NCI-H2029 treated with DMSO at 0.1 percent for 48 hours (cell line): Measurements from ENCODE around the gene ZNF674.
"Not testable (repeated sequence)": the region's sequence is repeated elsewhere in the genome, so short reads cannot be mapped to it uniquely, and the experiment has no call there.

Experiments
- DNase-seq: peaks from one replicate; lab custom pipeline; 2025; lab: John Stamatoyannopoulos, UW

ZNF674 gene

GRCh38 chrX:46569621-46570020 lies 24.4 kb upstream of the ZNF674 start:
- no peak for DNase-seq

DNA sequence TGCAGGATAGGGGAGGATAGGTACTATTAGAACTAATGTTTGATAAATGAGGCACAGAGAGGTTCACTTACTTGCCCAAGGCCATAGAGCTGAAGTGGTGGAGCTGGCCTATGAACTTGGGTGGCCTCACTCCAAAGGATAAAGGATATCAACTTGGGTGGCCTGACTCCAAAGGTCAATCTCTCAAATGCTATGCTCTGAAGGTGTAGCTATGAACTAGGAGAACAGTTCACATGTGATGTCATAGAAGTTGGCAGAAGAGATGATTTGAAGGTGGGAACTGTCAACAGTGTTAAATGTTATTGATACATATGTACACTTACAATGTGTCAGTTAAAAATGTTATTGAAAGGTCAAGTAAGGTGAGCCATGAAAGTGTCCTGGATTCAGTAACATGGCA lies 22.2 kb upstream of the ZNF674 start:
- no peak for DNase-seq

GRCh38 chrX:46561824-46562657 lies 16.8 kb upstream of the ZNF674 start:
- DNase-seq, result peak; percentile 60

GRCh38 chrX:46559062-46559461 lies 13.8 kb upstream of the ZNF674 start:
- DNase-seq, result no peak

- no peak for DNase-seq
These were observed 9.7 kb upstream of the ZNF674 start for GRCh38 chrX:46554942-46555341.

- DNase-seq, result no peak
These were observed 8.7 kb upstream of the ZNF674 start for GRCh38 chrX:46553935-46554334.

- DNase-seq, result no peak
These were observed 6.4 kb upstream of the ZNF674 start for GRCh38 chrX:46551494-46552128.

GRCh38 chrX:46549914-46550313 lies 4.7 kb upstream of the ZNF674 start:
- DNase-seq, result no peak

DNA sequence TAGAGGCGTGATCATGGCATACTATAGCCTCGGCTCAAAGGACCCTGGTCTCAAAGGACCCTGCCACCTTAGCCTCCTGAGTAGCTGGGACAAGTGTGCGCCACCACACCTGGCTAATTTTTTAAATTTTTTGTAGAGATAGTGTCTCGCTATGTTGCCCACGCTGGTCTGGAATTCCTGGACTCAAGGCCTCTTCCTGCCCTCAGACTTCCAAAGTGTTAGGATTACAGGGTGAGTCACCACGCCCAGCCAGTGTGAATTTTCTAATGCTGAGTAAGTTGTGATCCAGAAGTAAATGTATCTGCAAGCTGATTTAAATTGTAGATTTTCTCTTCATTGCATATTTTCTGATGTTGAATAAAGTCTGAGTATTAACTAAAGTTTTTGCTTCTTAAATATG lies 2.6 kb upstream of the ZNF674 start:
- DNase-seq, result no peak

DNA sequence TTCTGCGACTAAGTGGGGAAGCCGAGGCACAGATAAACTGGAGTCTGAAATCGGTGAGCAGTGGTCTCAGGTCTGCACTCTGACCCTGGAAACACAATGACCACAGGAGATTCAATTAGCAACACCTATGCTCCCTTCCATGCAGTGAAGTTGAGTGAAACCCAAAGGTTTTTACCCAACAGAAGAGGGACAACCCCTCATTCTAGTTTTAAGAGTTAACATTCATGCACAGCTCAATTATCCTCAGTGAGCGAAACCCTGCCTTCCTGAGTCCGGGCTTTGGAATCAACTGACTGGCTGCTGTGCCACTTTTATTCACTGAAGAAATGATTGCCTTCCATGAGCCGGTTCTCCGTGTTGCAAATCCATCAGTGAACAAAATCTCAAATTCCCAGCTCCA lies 694 bp downstream of the ZNF674 start:
- not testable (repeated sequence) for DNase-seq

GRCh38 chrX:46543441-46543840 lies 1.8 kb downstream of the ZNF674 start:
- DNase-seq, result no peak

- no peak for DNase-seq
These were observed 13.8 kb downstream of the ZNF674 start for GRCh38 chrX:46531442-46531841.

- DNase-seq, result not testable (repeated sequence)
These were observed 14.8 kb downstream of the ZNF674 start for GRCh38 chrX:46530404-46530908.

DNA sequence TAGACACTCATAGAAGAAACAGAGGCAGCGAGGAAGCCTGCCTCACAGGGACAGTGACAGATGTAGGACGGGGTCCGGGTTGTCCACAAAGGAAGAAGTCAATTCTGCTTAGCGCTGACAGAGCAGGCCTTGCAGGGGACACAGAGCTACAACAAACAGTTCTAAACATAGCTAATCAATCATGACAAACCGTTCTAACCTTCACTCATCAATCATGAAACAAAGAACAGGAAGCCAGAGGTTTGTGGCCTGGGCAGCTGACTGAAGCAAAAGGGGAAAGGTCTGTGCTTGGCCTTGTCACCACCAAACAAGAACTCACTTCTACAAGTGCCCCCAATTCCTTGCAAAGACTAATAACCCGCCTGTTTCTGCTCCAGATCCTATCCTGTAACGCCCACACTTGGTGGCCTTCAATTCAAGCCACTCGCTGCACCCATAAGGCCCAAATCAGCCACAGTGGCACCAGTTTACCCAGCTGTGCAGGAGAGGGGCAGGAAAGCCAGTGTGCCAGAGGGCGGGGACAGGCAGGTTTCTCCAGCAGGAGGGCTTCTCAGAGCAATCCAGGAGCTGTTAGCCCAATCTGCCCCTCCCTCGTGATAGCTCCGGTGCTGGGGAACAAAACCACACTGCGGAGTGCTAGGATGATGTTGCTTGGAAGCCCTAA lies 15.3 kb downstream of the ZNF674 start:
- not testable (repeated sequence) for DNase-seq

DNA sequence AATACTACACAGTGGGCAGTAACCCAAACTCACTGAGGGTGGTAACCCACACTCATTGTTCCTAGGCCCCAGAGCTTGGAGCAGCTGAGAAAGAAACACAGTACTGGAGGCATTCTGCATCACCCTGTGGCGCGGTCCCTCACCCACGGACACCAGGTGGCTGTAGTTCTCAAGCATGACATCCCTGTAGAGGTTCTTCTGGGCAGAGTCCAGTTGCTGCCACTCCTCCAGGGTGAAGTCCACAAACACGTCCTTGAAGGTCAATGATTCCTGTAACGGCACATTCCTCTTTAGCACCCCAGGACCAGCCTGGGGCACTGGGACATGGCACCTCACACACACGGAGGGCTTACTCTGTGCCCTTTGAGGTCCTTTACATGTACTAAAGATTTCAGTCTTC lies 16.6 kb downstream of the ZNF674 start:
- DNase-seq, result not testable (repeated sequence)

DNA sequence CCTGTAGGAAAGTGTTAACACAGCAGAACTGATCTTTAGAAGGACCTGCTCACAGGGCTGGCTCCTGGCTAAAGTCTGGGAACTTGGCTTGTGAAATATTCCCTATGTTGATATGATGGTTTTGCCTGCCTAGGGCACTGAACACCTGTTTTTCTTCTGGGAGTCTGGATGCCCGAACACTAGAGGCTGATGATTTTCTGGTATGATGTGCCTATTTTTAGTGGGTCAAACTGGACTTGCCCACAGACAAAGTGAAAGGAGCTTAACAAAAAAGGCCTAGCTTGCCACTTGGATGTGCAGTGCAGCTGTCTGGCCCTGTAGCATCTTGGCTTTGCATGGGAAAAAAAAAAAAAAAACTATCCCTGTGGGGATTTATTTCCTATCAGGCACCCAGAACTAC lies 39.1 kb downstream of the ZNF674 start:
- no peak for DNase-seq

- DNase-seq, result no peak
These were observed 42.4 kb downstream of the ZNF674 start for GRCh38 chrX:46502848-46503247.

DNA sequence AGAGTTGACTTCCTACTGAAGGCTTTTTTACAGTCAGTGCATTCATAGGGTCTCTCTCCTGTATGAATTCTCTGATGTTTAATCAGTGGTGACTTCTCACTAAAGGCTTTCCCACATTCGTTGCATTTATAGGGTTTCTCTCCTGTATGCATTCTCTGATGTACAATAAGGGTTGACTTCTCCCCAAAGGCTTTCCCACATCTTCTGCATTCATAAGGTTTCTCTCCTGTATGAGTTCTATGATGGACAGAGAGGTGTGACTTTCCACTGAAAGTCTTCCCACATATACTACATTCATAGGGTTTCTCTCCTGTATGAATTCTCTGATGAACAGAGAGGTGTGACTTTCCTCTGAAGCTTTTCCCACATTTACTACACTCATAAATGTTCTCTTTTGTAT lies 45.2 kb downstream of the ZNF674 start:
- no peak for DNase-seq

- no peak for DNase-seq
These were observed 56.5 kb downstream of the ZNF674 start for GRCh38 chrX:46488712-46489111.

DNA sequence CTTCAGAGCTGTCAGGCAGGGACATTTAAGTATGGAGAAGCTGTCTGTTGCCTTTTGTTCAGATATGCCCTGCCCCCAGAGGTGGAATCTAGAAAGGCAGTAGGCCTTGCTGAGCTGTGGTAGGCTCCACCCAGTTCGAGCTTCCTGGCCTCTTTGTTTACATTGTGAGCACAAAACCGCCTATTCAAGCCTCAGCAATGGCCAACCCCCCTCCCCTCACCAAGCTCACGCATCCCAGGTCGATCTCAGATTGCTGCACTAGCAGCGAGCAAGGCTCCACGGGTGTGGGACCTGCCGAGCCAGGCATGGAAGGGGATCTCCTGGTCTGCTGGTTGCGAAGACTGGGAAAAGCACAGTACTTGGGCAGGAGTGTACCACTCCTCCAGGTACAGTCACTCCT lies 59.3 kb downstream of the ZNF674 start:
- DNase-seq, result no peak

GRCh38 chrX:46478634-46479033 lies 66.6 kb downstream of the ZNF674 start:
- DNase-seq, result not testable (repeated sequence)

DNA sequence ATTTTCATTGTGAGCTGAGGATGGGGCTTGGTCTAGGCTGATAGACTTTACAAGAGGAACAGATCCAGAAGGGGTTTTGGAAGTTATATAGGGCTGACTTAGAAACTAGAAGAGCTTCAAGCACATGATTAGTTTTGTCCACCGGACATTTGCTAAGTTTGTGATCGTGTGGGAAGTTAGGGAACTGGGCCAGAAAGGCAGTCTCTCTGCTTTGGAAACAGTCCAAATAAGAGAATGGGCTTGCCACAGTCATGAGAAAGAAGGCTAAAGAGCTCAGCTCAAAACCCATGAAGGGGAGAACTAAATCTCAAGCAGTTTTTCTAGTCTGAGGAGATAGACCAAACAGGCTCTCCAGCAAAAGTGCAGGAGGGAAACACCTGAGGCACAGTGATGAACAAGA lies 67.8 kb downstream of the ZNF674 start:
- DNase-seq, result no peak

DNA sequence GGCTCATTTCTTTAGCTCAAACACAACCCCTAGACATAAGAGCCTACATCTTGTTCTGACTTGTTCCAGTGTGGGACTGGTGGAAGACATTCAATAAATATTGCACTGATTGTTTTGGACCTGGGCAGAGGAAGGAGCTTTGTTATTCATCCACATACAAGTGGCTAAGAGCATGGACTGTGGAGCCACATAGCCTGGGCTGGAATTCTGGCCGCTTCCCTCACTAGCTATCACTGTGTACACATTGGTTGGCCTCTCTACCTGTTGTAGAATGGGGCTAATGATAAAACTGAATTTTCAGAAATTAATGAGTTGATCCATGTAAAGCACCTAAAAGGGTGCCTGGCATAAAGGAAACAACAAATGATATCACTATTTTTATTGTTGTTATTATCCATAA lies 80.0 kb downstream of the ZNF674 start:
- no peak for DNase-seq
